Left renal cortex interstitium (tissue), 4 donors: ENCODE measurements around the gene UBALD1. TPM values are rescaled to one million over a fixed set of nuclear protein-coding genes. Genes with fewer than 3 reads are reported as not detected.

Experiments
- DNase-seq, 4 donors: peaks; one replicate each; pipeline ENCODE4 v3.0.0-alpha.2; 2013; ENCODE audit warnings: low read depth in 4 of 4, low spot score in 2 of 4, missing footprints in 1 of 4
- polyA plus RNA-seq, 4 donors: library from polyadenylated mRNA; unstranded; fragments of 120-200 nt; gene quantifications; one replicate each; pipeline ENCODE4 v1.2.1, GENCODE V29; 2013; ENCODE audit not compliant: insufficient read length in 4 of 4

UBALD1 gene
- polyA plus RNA-seq, 4 donors = 10.0 to 30.7 (median 23.6) TPM

DNA sequence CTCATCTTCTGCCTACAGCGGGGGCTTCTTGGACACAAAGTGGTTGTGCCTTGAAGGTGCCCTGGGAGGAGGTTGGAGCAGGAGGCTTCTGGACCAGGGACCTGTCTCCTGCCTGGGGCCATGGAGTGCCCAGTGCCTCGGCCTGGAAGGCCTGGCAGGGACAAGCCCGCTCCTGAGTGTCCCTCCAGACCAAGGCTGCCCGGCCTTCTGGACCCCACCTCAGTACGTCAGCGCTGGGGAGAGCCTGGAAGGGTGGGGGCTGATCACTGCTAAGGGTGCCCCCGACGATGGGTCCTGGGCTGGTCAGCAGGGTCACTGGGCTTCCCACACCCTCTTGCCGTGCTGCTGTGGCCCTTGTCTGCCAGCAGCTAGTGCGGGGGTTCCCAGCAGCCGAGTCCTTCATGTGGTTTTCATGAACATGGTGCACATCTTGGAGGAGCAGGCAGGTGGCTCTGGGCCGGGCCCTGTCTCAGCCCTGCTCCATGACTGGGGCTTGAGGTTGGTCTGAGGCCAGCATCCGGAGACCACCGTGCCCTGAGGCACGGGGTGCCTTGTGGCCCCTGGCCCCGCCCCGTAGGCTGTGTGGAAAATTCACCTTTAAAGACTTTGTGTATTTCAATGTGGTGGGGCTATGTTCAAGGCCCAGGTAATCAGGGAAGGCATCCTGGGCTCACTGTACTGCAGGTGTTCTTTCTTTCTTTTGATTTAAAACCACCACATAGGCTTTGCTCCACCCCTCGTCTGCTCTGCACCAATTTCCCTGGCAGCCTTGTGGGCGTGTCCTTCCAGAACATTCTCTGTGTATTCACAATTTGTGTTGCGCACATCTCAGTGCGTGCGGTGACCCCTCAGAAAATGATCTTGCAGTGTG lies 32.3 kb upstream of the UBALD1 start:
- no peak for DNase-seq

DNA sequence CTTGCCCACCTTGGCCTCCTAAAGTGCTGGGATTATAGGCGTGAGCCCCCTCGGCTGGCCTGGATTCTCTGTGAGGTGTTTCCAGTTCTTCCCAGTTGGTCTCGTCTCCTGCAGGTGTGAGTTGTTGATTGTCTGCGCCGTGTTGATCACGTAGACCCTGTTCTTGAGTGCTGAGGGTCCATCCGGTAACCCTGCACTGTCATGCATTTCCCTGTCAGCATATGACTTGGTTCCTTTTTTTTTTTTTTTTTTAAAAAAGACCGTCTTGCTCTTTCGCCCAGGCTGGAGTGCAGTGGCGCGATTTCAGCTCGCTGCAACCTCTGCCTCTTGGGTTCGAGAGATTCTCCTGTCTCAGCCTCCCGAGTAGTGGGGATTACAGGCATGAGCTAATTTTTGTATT lies 27.2 kb upstream of the UBALD1 start:
- DNase-seq = no peak

DNA sequence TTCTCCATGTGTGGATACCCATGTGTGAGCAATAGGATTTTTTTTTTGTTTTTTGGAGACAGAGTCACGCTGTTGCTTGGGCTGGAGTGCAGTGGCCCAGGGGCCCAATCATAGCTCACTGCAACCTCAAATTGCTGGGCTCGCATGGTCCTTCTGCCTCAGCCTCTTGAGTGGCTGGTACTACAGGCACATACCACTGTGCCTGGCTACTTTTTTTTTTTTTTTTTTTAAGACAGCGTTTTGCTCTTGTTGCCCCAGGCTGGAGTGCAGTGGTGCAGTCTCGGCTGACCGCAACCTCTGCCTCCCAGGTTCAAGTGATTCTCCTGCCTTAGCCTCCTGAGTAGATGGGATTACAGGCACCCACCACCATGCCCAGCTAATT lies 26.6 kb upstream of the UBALD1 start:
- DNase-seq = no peak

DNA sequence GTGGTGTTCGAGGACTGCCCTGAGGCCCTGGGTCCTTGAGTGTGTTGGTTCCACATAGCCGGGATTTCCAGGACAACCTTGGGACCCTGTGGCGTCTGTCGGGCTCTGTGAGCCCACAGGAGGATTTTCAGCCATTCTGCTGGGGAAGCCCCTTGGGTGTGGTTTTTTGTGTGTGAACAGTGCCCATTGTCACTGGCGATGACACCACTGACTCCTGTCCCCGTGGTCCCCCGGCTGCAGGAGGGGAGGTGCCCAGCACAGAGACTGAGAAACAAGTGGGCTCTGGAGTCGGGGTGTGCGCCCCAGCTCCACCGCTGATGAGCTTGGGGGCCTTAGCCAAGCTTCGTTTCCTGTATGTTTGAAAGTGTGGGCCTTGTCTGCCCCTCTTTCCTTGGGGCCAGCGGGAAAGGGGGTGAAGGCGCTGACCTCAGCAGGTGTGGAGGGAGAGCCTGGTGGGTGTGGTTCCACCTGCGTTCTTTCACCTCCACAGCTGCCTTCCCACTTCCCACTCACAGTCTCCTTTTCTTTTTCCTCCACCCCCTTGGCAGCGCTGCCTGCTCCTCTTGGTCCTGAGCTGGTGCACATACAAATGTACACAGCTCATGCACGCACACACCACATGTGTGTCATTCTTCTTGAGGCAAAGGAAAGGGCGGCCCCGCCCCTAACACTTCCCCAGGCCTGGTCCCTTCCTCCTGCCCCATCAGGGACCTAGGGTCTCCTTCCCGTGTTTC lies 26.1 kb upstream of the UBALD1 start:
- DNase-seq = no peak

DNA sequence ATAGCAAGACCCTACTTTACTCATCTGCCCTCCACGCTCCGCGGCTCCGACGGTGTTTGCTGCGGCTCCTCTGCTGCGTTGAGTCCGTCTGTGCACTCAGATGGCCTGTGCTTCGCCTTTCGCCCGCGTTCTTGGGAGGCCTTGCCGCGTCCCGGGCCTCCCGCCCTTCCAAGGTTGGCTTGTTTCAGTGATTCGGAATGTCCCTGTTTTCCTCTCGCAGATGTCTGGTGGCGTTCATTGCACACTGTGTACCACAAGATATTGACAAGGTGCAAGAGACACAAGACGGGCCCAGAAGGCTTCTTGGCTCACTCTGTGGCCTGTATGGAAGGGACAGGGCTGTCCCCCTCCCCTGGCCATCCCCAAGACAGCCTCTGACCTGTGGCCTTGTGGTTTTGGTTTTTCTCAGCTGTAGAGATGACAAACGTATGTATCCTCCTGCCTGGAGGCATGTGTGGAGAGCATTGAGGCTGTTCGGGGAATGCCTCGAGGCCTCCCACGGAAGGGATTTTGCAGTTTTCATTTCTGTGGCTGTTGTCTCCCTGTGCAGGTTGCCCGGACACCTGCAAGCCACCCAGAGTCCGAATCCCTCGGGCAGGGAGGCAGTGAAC lies 25.3 kb upstream of the UBALD1 start:
- no peak for DNase-seq

- DNase-seq = no peak
Observed at GRCh38 chr16:4637501-4638166, 22.9 kb upstream of the UBALD1 start.

DNA sequence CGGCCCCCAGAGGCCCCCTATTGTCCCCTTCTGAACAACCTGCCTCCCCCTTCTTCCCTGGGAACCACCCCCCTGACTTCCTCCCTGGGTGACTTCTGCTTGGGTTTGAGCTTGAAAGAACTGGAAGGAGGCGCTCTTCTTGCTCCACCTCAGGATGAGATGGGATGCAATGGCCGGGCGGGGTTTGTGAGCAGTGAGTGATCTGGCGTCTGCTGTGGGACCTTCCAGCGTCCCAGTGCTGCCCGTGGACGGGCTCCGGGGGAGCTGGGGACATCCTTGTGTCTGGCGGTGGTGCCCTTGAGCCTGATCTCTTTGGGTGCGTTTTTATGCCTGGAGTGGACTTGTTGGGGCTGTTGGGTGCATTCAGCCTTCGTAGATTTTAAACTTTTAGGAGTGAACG lies 21.5 kb upstream of the UBALD1 start:
- DNase-seq = no peak

DNA sequence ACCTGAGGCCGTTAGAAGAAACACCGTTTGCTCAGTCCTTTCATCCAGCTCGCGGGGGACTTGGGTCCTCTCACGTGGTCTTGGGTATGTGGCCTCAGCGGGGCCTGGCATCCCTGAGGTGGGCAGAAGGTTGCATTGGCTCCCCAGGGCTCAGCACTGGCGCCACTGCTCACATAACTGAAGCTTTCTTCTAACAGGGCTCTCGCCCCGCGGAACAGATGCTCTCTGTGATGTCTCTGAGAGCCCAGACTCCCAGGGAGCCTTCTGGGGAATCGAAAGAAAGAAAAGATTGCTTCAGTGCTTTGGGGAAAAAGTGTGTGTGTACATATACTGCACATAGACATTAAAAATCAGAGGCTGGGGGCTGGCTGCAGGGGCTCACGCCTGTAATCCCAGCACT lies 20.1 kb upstream of the UBALD1 start:
- no peak for DNase-seq

- DNase-seq = no peak
Observed at GRCh38 chr16:4633910-4634635, 19.4 kb upstream of the UBALD1 start.

GRCh38 chr16:4631444-4631843 lies 16.8 kb upstream of the UBALD1 start:
- no peak for DNase-seq

- no peak for DNase-seq
Observed at GRCh38 chr16:4628283-4628682, 13.6 kb upstream of the UBALD1 start.

GRCh38 chr16:4626396-4626795 lies 11.7 kb upstream of the UBALD1 start:
- DNase-seq = no peak

DNA sequence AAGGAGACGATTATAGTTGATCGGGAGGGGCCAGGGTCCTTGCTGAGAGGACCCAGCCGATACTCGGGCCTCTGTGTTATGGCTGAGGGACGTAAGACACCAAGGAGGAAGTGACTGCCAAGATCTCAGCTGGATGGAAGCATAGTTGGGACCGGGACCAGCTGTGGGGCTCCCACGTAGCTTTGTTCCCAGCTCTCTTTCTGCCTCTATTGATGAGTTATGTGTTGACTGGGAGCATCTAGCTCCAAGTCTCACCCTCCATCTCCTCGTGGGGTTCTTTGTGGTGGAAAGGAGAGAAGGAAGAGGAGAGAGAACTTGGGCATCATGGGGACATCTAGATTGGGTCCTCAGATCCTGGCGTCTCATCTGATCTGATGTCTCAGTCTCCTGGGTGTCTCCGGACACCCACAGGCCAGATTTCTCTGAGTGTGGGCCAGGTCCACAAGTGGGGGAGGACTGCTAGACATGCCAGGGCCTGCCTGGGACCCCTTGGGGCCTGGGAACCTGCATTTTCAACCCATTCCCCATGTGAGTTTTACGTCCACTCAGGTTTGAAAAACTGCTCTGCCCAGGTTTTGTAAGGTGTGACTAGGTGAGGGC lies 11.0 kb upstream of the UBALD1 start:
- no peak for DNase-seq

- peak in 1 of 4 donors; percentile 21 for DNase-seq
Observed at GRCh38 chr16:4624827-4625559, 10.3 kb upstream of the UBALD1 start.

DNA sequence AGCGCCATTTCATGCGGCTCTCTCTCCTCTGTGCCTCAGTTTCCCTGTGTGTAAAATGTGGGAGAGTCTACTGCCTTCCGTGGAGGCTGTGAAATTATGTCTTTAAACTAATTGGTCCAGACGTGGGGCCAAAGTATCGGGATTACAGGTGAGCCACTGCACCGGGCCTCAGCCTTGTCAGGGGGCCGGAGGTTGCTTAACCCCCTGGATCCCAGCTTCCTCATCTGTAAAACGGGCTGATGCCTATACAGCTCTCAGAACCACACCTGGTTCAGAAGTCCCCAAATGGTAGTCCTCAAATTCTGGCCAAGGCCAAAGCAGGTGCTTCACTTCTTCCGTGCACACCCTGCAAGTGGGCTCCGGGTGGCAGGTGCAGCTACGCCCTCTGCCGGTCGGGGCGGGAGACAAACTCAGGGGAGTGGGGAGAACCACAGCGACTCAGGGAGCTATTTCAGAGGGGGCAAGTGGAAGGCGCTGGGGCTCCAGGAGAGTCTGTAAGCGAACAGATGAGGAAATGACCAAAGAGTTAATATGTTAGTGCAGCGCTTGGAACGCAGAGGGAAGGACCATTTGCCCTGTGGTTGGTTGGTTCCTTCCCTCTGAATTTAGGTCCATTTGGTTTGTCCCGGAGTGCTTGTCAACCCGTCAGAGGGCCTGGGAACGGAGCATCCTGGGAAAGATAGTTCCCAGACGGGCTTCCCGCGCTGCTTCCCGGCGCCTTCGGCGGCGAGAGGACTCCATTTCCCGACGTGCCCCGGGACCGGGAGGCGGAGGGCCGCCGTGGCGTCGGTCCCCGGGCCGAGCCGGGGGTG lies 9.5 kb upstream of the UBALD1 start, which contains the start of gene MGRN1:
TSS of gene MGRN1 (plus strand) at position 812 of the 812 bp plus-strand sequence. CDS start 135 bp downstream, outside the sequence.
- peak; percentile 96 for DNase-seq

- no peak for DNase-seq
Observed at GRCh38 chr16:4623593-4623992, 8.9 kb upstream of the UBALD1 start.

GRCh38 chr16:4618645-4619418 lies 4.1 kb upstream of the UBALD1 start:
- no peak for DNase-seq

DNA sequence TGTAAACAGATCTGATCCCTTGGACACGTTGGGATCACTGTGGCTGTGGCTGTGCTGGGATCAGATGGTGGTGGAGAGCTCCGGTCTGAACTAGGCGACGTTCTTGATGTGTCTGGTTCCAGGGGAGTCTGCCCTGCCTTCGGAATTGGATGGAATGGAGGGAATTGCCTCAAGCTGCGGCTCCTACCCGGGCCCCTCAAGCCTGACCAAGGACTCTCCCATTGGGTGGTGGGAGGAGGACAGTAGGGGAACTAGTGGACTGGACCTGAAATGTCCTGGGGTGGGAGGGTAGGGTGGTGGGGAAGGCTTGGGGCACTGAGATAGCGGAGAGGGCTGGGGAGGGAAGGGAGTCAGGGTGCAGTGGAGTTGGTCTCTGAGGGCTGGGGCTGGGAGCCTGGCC lies 3.2 kb upstream of the UBALD1 start:
- DNase-seq = no peak
